GM12878 (cell line): ENCODE measurements around the gene SPOCK1. TPM values are rescaled to one million over a fixed set of nuclear protein-coding genes. Genes with fewer than 3 reads are reported as not detected.

Experiments used
- ATAC-seq: fragments of 200-7000 bp; cut with Tn5 transposase; 3 replicates; pipeline ENCODE4 v1.9.1; 2020; ENCODE audit warnings: mild to moderate bottlenecking, moderate library complexity
- BruUV-seq: library from RNA; stranded (reverse); fragments of 400-500 nt; replicated peaks from 2 replicates; lab custom pipeline; 2021; lab: Mats Ljungman, UMichigan
- CTCF ChIA-PET: fragments of 300-600 bp; sonication (Branson Sonifier 250); formaldehyde crosslinking; extraction: SDS; loops from one replicate; lab custom pipeline; 2021; ENCODE audit warnings: inconsistent platforms; lab: Yijun Ruan, JAX
- POLR2A ChIA-PET: fragments of 350-600 bp; formaldehyde crosslinking; extraction: SDS; loops from one replicate; lab custom pipeline; 2021; ENCODE audit warnings: inconsistent platforms; lab: Charles Lee
- RAD21 ChIA-PET: fragments of 300-600 bp; sonication (Branson Sonifier 250); formaldehyde crosslinking; loops from one replicate; lab custom pipeline; 2023; ENCODE audit warnings: antibody characterized with exemption; ENCODE audit not compliant: unreplicated experiment; lab: Charles Lee
- SMC1A ChIA-PET: fragments of 300-600 bp; sonication (Branson Sonifier 250); formaldehyde crosslinking; loops from one replicate; lab custom pipeline; 2023; ENCODE audit not compliant: unreplicated experiment, uncharacterized antibody; lab: Charles Lee
- DNase-seq: peaks from one replicate; pipeline ENCODE4 v3.0.0-alpha.2; 2011; ENCODE audit warnings: low read depth, low spot score
- FAIRE-seq: peaks from 3 replicates; lab custom pipeline; 2011; peaks lifted over from hg19 to GRCh38; lab: Jason Lieb, UNC
- H2AFZ ChIP-seq: 2 replicates; pipeline ENCODE4 v1.6.0; 2011; ENCODE audit warnings: low read depth, low read length, control low read depth; ENCODE audit not compliant: control insufficient read depth
- H3K27ac ChIP-seq: 2 replicates; pipeline ENCODE4 v1.5.1; 2011; ENCODE audit warnings: control low read depth; ENCODE audit not compliant: control insufficient read depth, insufficient read depth
- H3K27me3 ChIP-seq, 2 experiments: replicated peaks in 1 of 2; 2 replicates each; pipeline versions ENCODE4 v1.6.0 to v1.6.1; 2011; ENCODE audit warnings: low read length in 1 of 2; ENCODE audit not compliant: control insufficient read depth in 2 of 2, insufficient read depth in 2 of 2
- H3K36me3 ChIP-seq, 2 experiments: 2 replicates each; pipeline ENCODE4 v1.5.1; 2011; ENCODE audit warnings: low read length in 1 of 2; ENCODE audit not compliant: control insufficient read depth in 2 of 2, insufficient read depth in 2 of 2
- H3K4me1 ChIP-seq: 2 replicates; pipeline ENCODE4 v1.6.1; 2011; ENCODE audit warnings: mild to moderate bottlenecking, low read length, moderate library complexity, mixed read lengths; ENCODE audit not compliant: control insufficient read depth, insufficient read depth
- H3K4me2 ChIP-seq: 2 replicates; pipeline ENCODE4 v1.6.0; 2011; ENCODE audit warnings: control low read depth; ENCODE audit not compliant: control insufficient read depth, insufficient read depth
- H3K4me3 ChIP-seq: fragments of 200-600 bp; sonication (generic); 2 replicates; pipeline ENCODE4 v1.5.1; 2016
- H3K79me2 ChIP-seq: 2 replicates; pipeline ENCODE4 v1.6.0; 2011; ENCODE audit warnings: low read length; ENCODE audit not compliant: control insufficient read depth, insufficient read depth
- H3K9ac ChIP-seq: 2 replicates; pipeline ENCODE4 v1.8.0; 2011; ENCODE audit warnings: low read length, control low read depth, mixed read lengths; ENCODE audit not compliant: control insufficient read depth, insufficient read depth
- H3K9me3 ChIP-seq: replicated peaks from 3 replicates; pipeline ENCODE4 v1.5.1; 2011; ENCODE audit warnings: mild to moderate bottlenecking, low read length; ENCODE audit not compliant: control insufficient read depth, insufficient read depth
- H4K20me1 ChIP-seq: 2 replicates; pipeline ENCODE4 v1.6.0; 2011; ENCODE audit not compliant: control insufficient read depth, insufficient read depth
- BCL11A ChIP-seq: IDR thresholded peaks from 2 replicates; pipeline ENCODE4 v1.6.1; 2011; ENCODE audit warnings: low read depth, low read length
- CHD1 ChIP-seq: IDR thresholded peaks from 2 replicates; pipeline ENCODE4 v1.6.1; 2012; ENCODE audit warnings: low read depth, low read length, improper control_type of control experiment
- CTCF ChIP-seq, 3 experiments: IDR thresholded peaks in 2 of 3; conservative IDR thresholded peaks in 1 of 3; 2 replicates each; pipeline ENCODE4 v1.5.1; 2011; ENCODE audit warnings: low read depth in 3 of 3, low read length in 3 of 3, mild to moderate bottlenecking in 3 of 3, control low read depth in 2 of 3, moderate library complexity in 2 of 3, inconsistent platforms in 1 of 3, mixed read lengths in 1 of 3; ENCODE audit not compliant: control insufficient read depth in 2 of 3, insufficient read depth in 1 of 3; ENCODE audit errors: extremely low read depth in 1 of 3
- GABPA ChIP-seq: IDR thresholded peaks from 2 replicates; pipeline ENCODE4 v1.6.1; 2014; ENCODE audit warnings: antibody characterized with exemption, low read depth, mild to moderate bottlenecking, inconsistent platforms
- GATAD2B ChIP-seq: fragments of 450-650 bp; conservative IDR thresholded peaks from 2 replicates; pipeline ENCODE4 v1.6.1; 2017; ENCODE audit warnings: low read depth, mild to moderate bottlenecking, moderate library complexity
- MEF2A ChIP-seq: IDR thresholded peaks from 2 replicates; pipeline ENCODE4 v1.6.1; 2011; ENCODE audit warnings: low read depth, mild to moderate bottlenecking, low read length, moderate library complexity; ENCODE audit not compliant: insufficient read depth
- NBN ChIP-seq: fragments of 450-650 bp; IDR thresholded peaks from 2 replicates; pipeline ENCODE4 v1.6.1; 2016
- NR2F1 ChIP-seq: fragments of 450-650 bp; conservative IDR thresholded peaks from 2 replicates; pipeline ENCODE4 v1.6.1; 2017; ENCODE audit warnings: mild to moderate bottlenecking
- RFX5 ChIP-seq: IDR thresholded peaks from 2 replicates; pipeline ENCODE4 v1.6.1; 2011; ENCODE audit warnings: low read depth, low read length, improper control_type of control experiment
- ZBTB40 ChIP-seq: fragments of 450-650 bp; IDR thresholded peaks from 2 replicates; pipeline ENCODE4 v1.6.1; 2016; ENCODE audit warnings: mild to moderate bottlenecking, moderate library complexity, borderline replicate concordance
- ZNF217 ChIP-seq: fragments of 450-650 bp; IDR thresholded peaks from 2 replicates; pipeline ENCODE4 v1.6.1; 2017; ENCODE audit warnings: antibody characterized with exemption, mild to moderate bottlenecking
- ZNF687 ChIP-seq: fragments of 450-650 bp; IDR thresholded peaks from 2 replicates; pipeline ENCODE4 v1.6.1; 2017; ENCODE audit warnings: mild to moderate bottlenecking, moderate library complexity
- WGBS: methylation state at CpG from one replicate; pipeline ENCODE4 v1.1.6; 2016; ENCODE audit warnings: low lambda C conversion rate; ENCODE audit not compliant: insufficient replicate concordance, insufficient coverage; ENCODE audit errors: missing lambda C conversion rate; 5-methylcytosine and 5-hydroxymethylcytosine counted together
- in situ Hi-C: fragments of 300-500 bp; cut with MboI; formaldehyde crosslinking; loops from 9 replicates; pipeline ENCODE4 v1.14.3; 2018; ENCODE audit warnings: mixed read lengths
- intact Hi-C: fragments of 100-400 bp; cut with micrococcal nuclease; formaldehyde crosslinking; loops from one replicate; pipeline ENCODE4 v1.14.2; 2022; ENCODE audit not compliant: unreplicated experiment
- polyA plus RNA-seq, 11 experiments: library from polyadenylated mRNA; depleted of rRNA in 4 of 11; unstranded in 6 of 11; stranded (reverse) in 5 of 11; fragments of >200 nt; fragmentation: Nextera tagmentation in 4 of 11; fragmentation: Illumina TruSeq in 1 of 11; extraction: Ambion mirVana in 4 of 11; extraction: Trizol in 1 of 11; gene quantifications; 1 replicate in 1 of 11; 2 replicates in 10 of 11; pipeline versions ENCODE4 v1.2.1 to v1.2.3, GENCODE V29; 2011 to 2016; ENCODE audit warnings: inconsistent platforms in 2 of 11, missing spikeins in 2 of 11, low read depth in 1 of 11
- total RNA-seq, 4 experiments: library from RNA; depleted of rRNA in 3 of 4; stranded (reverse); fragments of >200 nt in 3 of 4; fragmentation: Illumina TruSeq in 1 of 4; extraction: Trizol in 1 of 4; gene quantifications; 2 replicates each; pipeline versions ENCODE4 v1.2.1 to v1.2.3, GENCODE V29; 2013 to 2021

Gene SPOCK1
- total and polyA plus RNA-seq, 10 of the 15 experiments (the other 5 are each of a cell fraction or from before 2014, with no cell fraction given): 0.06 to 0.68 (median 0.25) TPM; not detected in 3

- H3K27me3 ChIP-seq: no peaks in the 10 kb centered on the region
- no peak overlapping the region for H3K4me3 ChIP-seq
- ChIA-PET RAD21 (no interaction called here), POLR2A (no interaction called here), SMC1A (no interaction called here), CTCF (interaction anchor here (1.5 kb wide), 1 partner anchor 127 kb away, joined by 3 read pairs; no protein-coding TSS in a partner anchor)
- H4K20me1 ChIP-seq: no peaks in the 10 kb centered on the region
- no TSS peak for BruUV-seq
- no peak overlapping the region for H3K4me2 ChIP-seq
- H3K9me3 ChIP-seq: no peaks in the 10 kb centered on the region
- no peaks in the 10 kb centered on the region for H3K4me1 ChIP-seq
- ATAC-seq (no peak), DNase-seq (no peak), FAIRE-seq (no peak)
- no peak overlapping the region for H2AFZ ChIP-seq
- no peak overlapping the region for H3K27ac ChIP-seq
- no peaks in the 10 kb centered on the region for H3K36me3 ChIP-seq
- in situ Hi-C loops (no loop called here), intact Hi-C loops (no loop called here)
- WGBS: 0% methylated on average over 2 of the region's 2 CpGs
- H3K79me2 ChIP-seq: no peaks in the 10 kb centered on the region
- no peak overlapping the region for H3K9ac ChIP-seq
- no peak for TF ChIP-seq NBN
- no peak for TF ChIP-seq GABPA
- no peak for TF ChIP-seq NR2F1
- no peak for TF ChIP-seq CTCF (IDR thresholded peaks at IDR 0.05 in 2 of 3, conservative IDR thresholded peaks at IDR 0.05 in 1 of 3; ENCODE audit: control insufficient read depth in 2 of 3, extremely low read depth in 1 of 3, insufficient read depth in 1 of 3, low read depth in 3 of 3, low read length in 3 of 3)
- TF ChIP-seq ZNF687: no peak
- no peak for TF ChIP-seq ZNF217
- no peak for TF ChIP-seq ZBTB40
- TF ChIP-seq GATAD2B: no peak
- TF ChIP-seq MEF2A: no peak
- TF ChIP-seq RFX5: no peak
- TF ChIP-seq BCL11A: no peak
- no peak for TF ChIP-seq CHD1
Measured at GRCh38 chr5:137214446-137215189, 284.5 kb downstream of the SPOCK1 start.
